Right renal cortex interstitium (tissue), 3 donors: ENCODE measurements around the gene CCDC182. TPM values are rescaled to one million over a fixed set of nuclear protein-coding genes. Genes with fewer than 3 reads are reported as not detected.

Experiments
- DNase-seq, 3 donors: peaks; one replicate each; pipeline ENCODE4 v3.0.0-alpha.2; 2013; ENCODE audit warnings: low read depth in 3 of 3, low spot score in 2 of 3
- polyA plus RNA-seq, 3 donors: library from polyadenylated mRNA; unstranded; fragments of 120-200 nt; gene quantifications; one replicate each; pipeline ENCODE4 v1.2.1, GENCODE V29; 2013; ENCODE audit not compliant: insufficient read length in 3 of 3

CCDC182 gene
- polyA plus RNA-seq, 3 donors = not detected

DNA sequence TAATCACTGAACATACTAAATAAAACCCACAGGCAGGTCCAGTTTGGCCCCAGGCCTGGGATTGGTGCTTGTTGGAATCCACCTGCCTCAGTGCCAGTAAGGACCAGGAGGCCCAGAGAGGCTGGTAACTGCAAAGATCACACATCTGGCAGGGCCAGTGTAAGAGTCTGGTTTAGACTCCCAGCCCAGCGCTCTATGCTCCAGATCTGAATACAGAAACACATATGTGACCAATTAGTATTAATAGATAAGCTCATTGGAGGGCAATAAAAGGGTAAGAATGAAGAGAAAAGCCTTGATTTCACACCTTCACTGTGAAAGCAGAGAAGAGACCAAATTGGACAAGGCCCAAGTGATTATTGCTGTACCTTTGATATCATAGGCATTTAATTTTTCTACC, 13.6 kb upstream of the CCDC182 start:
- no peak for DNase-seq

GRCh38 chr17:57757735-57758134, 12.6 kb upstream of the CCDC182 start:
- no peak for DNase-seq

- no peak for DNase-seq
Measured at GRCh38 chr17:57756951-57757350, 11.9 kb upstream of the CCDC182 start.

DNA sequence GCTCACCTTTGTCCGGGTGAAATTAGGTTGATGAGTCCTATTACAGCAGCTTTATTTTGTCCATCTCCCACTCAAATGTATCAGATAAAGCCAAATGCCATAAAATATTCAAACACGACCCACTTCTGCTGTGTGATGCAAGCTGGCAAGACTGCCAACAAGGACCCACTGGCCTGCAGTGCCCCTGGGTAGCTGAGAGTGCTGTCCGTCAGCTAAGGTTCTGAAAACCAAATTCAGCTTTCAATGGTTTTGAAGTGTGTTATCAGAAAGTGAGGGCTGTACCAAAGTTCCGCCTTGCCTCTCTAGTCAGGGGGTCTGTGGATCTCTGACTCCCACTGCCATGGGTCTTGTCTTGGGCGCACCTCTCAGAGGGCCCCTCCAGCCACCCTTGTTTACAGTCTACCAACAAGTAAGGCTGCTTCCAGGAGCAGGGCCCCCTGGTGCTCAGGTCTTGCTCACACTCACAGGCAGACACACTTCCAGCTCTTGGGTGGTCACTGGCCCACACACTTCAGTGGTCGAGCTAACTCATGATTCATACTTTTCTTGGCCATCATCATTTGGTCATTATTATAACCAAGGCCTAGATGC, 10.5 kb upstream of the CCDC182 start:
- no peak for DNase-seq

DNA sequence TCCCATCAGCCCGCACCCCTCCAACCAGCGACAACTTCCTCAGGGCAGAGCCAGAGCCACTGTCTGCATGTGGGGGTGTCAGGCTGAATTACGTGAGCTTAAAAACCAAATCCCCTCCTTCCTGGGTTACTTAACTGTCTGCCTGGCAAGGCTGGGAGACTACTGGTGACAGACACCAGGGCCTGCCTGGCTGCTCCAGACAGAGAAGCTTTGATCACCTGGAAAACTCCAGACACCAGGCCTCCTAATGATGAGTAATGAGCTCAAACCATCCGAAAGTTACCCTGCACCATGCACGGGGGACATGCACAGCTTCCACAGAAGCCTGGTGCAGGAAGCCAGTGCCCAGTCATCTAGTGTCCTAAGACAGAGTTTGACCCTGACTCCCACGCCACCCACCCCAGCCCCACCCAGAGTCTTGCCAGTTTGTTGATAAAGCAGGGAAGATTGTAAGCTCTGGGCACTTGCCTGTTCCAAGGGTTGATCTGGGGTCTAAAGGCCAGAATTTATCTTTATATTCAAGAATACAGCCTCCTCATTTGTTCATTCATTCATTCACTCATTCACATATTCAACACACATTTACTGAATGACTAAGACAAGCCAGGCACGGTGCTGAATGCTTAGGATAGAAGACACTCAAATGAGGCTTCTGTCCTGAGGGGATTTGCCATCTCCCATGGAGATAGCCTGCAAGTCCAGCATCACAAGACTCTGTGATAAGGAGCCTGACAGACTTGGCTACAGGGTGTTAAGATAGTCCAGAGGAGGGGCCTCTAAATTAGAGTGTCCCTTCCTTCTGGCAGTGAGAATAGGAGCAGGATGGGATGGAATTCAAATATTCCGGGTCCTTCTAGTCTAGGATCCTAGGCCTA, 7.2 kb upstream of the CCDC182 start:
- no peak for DNase-seq

GRCh38 chr17:57751348-57751971, 6.4 kb upstream of the CCDC182 start:
- DNase-seq = no peak

DNA sequence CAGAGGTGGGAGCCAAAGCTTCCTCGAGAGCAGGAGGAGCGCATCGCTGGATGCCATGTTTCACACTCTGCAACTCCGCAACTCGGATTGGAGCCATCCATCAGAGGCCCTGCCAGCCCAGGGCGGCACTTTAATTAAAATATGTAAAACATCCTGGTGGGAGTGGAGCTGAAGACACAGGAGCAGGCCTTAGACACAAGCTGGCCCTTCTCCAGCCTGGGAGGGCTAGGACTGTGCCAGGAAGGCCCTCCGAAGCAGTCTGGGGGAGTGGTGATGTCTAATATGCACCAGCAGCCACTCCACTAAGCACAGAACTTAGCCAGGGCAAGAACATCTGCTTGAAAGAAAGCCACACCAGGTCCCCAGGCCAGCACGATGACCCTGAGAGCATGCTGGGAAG, 5.8 kb upstream of the CCDC182 start:
- no peak for DNase-seq

DNA sequence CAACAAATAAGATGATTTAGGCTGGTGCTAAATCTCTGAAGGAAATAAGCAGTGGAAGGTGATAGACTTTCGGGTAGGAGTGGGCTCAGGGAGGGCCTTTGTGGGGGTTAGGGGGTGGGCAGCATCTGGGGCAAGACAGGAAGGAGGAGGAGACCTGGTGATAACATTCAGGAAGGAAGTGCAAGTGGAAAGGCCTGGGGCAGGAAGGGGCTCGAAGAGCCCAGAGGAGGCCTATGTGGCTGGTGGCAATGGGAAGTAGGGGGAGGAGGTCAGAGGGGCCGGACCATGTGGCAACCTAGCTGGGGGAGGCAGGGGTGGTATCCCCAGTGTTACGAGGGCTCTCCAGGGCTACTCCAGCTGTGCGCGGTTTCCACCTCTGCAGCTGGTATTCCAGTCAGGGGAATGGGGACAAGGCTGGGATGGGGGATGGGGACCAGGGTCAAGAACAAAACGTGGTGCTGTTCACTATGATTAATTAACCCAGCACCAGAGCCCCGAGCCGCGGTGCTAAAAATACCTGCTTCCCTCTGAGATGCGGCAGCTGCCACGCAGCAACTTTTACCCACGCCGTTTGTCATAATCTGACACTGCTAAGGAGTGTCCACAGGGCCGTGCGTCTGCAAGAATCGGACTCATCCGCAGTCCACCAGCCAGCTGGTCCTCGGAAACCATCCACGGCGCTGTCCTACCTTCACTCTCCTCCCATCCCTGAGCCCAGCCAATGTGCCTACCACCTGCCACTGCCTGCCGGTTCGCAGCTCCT, 5.2 kb upstream of the CCDC182 start:
- DNase-seq = no peak

DNA sequence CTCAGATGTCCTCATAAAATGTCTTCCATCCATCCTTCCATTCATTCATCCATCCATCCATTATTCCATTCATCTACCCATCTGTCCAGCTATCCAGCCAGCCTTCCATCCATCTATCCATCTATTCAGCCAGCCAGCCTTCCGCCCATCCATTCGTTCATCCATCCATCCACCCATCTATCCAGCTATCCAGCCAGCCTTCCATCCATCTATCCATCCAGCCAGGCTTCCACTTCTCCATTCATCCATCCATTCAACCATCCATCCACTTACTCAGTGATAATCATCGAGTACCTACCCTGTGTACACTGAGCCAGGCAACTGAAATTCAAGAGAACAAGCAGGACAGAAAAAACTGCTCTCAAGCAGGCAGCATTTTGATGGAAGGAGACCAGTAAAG, 4.6 kb upstream of the CCDC182 start:
- no peak for DNase-seq

- DNase-seq = peak in 2 of 3 donors; percentile 36 to 56
Measured at GRCh38 chr17:57747221-57748017, 2.3 kb upstream of the CCDC182 start.

DNA sequence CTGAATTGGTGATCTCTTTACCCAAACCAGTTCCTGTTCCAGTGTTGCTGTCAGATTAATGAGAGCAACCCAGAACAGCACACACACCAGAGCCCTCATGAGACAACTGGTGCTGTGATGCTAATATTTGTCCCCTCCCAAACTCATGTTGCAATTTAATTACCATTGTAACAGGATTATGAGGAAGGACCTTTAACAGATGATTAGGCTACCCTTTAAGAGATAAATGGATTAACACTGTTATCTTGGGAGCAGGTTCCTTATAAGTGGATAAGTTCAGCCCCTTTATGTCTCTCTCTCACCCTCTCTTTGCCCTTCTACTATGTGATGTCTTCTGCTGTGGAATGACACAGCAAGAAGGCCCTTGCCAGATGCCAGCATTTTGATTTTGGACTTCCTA, 1.1 kb upstream of the CCDC182 start:
- DNase-seq = no peak

GRCh38 chr17:57744195-57745170, 616 bp downstream of the CCDC182 start:
- no peak for DNase-seq

GRCh38 chr17:57740235-57740528, 4.9 kb downstream of the CCDC182 start:
- no peak for DNase-seq

GRCh38 chr17:57739402-57740234, 5.5 kb downstream of the CCDC182 start:
- DNase-seq = no peak

GRCh38 chr17:57737450-57737849, 7.6 kb downstream of the CCDC182 start:
- DNase-seq = no peak

DNA sequence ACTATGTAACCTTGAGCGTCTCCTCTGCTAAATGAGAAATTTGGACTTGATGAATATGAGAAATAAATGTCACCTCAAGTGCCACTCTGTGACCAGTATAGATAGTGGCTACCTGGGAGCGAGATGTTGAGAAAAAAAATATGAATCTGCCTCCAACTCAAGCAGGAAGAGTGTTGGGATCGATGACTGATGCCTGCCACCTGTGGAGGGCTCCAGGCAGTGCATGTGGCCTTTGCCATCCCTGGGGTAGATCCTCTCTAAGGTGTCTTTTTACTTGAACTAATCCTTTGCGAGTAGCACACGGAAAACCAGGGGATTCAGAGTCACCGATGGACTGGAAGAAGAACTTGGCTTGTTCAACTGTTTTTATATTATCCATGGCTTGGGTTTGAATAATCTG, 9.4 kb downstream of the CCDC182 start:
- DNase-seq = no peak

DNA sequence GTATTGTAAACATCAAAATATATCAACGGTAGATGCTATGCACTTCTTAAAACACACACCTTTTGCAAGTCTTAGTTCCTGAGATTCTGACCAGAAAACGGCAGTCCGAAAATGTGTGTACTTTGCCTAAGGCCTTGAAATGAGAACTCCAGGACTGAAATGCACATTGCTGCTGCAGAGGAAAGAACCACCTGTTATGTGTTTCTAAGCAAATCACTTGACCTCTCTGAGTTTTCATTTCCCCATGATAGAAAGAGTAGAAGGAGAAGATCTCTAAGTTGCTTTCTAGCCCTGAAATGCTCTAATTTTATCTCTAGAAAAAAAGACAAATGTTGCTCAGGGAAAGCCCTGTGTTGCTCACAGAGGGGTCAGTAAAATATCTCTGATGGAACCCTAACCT, 9.9 kb downstream of the CCDC182 start:
- no peak for DNase-seq

GRCh38 chr17:57733085-57733484, 12.0 kb downstream of the CCDC182 start:
- DNase-seq = no peak

GRCh38 chr17:57732062-57732461, 13.0 kb downstream of the CCDC182 start:
- no peak for DNase-seq
